SU-DHL-6 (cell line): Measurements from ENCODE around the gene MYBPHL.
A peak's percentile ranks its signal among the peaks of the same experiment; 100 is the strongest.

Experiments
- H2AFZ ChIP-seq: fragments of 200-600 bp; sonication (generic); 2 replicates; pipeline ENCODE4 v1.6.1; 2014; ENCODE audit warnings: low read depth, mild to moderate bottlenecking, moderate library complexity, mixed read lengths, antibody characterized with exemption, low read length; ENCODE audit not compliant: severe bottlenecking
- H3F3A ChIP-seq: fragments of 200-600 bp; shearing (Covaris generic); 2 replicates; pipeline ENCODE4 v1.6.0; 2016; ENCODE audit warnings: antibody characterized with exemption, mild to moderate bottlenecking; ENCODE audit not compliant: insufficient read depth
- H3K27ac ChIP-seq: fragments of 200-600 bp; sonication (generic); 2 replicates; pipeline ENCODE4 v1.5.1; 2016; ENCODE audit warnings: low read depth, mild to moderate bottlenecking, low read length, moderate library complexity, mixed read lengths
- H3K27me3 ChIP-seq: fragments of 200-600 bp; sonication (generic), shearing (Covaris generic); 2 replicates; pipeline ENCODE4 v1.6.0; 2014; ENCODE audit warnings: mild to moderate bottlenecking, low read length
- H3K36me3 ChIP-seq: fragments of 200-600 bp; sonication (generic); 2 replicates; pipeline ENCODE4 v1.6.1; 2014; ENCODE audit warnings: mild to moderate bottlenecking, low read length, mixed read lengths
- H3K4me2 ChIP-seq: fragments of 300-600, 200-600 bp; shearing (Covaris generic), sonication (generic); 2 replicates; pipeline ENCODE4 v1.6.0; 2014; ENCODE audit warnings: low read length, low read depth, mild to moderate bottlenecking; ENCODE audit not compliant: poor library complexity, severe bottlenecking
- H3K4me3 ChIP-seq: fragments of 200-600 bp; sonication (generic); 2 replicates; pipeline ENCODE4 v1.5.1; 2014; ENCODE audit warnings: antibody characterized with exemption, low read length, mild to moderate bottlenecking, mixed read lengths; ENCODE audit not compliant: insufficient read depth, poor library complexity, severe bottlenecking
- H3K79me2 ChIP-seq: fragments of 200-600 bp; sonication (generic); 2 replicates; pipeline ENCODE4 v1.6.1; 2014; ENCODE audit warnings: mild to moderate bottlenecking, low read length, moderate library complexity; ENCODE audit not compliant: insufficient read depth
- H3K9ac ChIP-seq: fragments of 200-600 bp; sonication (generic); 2 replicates; pipeline ENCODE4 v1.7.0; 2014; ENCODE audit warnings: mild to moderate bottlenecking, low read length
- H3K9me2 ChIP-seq: fragments of 200-600 bp; sonication (generic); replicated peaks from 2 replicates; pipeline ENCODE4 v1.6.1; 2014; ENCODE audit warnings: low read length; ENCODE audit not compliant: insufficient read depth
- H3K9me3 ChIP-seq: fragments of 200-600 bp; sonication (generic); 2 replicates; pipeline ENCODE4 v1.6.1; 2014; ENCODE audit warnings: low read length, mixed read lengths; ENCODE audit not compliant: insufficient read depth
- H4K20me1 ChIP-seq: fragments of 200-600 bp; sonication (generic); 2 replicates; pipeline ENCODE4 v1.6.1; 2014; ENCODE audit warnings: low read depth, mild to moderate bottlenecking, antibody characterized with exemption, low read length, moderate library complexity, mixed read lengths
- CTCF ChIP-seq: fragments of 200-600 bp; sonication (generic); IDR thresholded peaks from one replicate; pipeline ENCODE4 v1.5.1; 2017; ENCODE audit warnings: antibody characterized with exemption, mild to moderate bottlenecking, low read length, moderate library complexity; ENCODE audit not compliant: insufficient read depth, poor library complexity, severe bottlenecking
- EZH2phosphoT487 ChIP-seq: fragments of 200-600 bp; sonication (generic), shearing (Covaris generic); conservative IDR thresholded peaks from 2 replicates; pipeline ENCODE4 v1.6.1; 2018; ENCODE audit warnings: mild to moderate bottlenecking, antibody characterized with exemption, low read length, moderate library complexity, mixed read lengths

Gene MYBPHL

GRCh38 chr1:109254621-109255096, 52.2 kb downstream of the MYBPHL start:
- Histone ChIP-seq H3K27ac (no peak overlapping the region), H3K4me2 (no peak overlapping the region), H4K20me1 (no peaks in the 10 kb centered on the region), H3K4me3 (no peak overlapping the region), H3K79me2 (no peaks in the 10 kb centered on the region), H3K9ac (no peak overlapping the region), H3K9me3 (no peaks in the 10 kb centered on the region), H3K9me2 (no peaks in the 10 kb centered on the region), H3K27me3 (no peaks in the 10 kb centered on the region), H2AFZ (no peak overlapping the region), H3F3A (no peaks in the 10 kb centered on the region), H3K36me3 (no peaks in the 10 kb centered on the region)
- TF ChIP-seq CTCF (no peak), EZH2phosphoT487 (no peak)

GRCh38 chr1:109253803-109254620, 52.8 kb downstream of the MYBPHL start:
- Histone ChIP-seq H3K27ac (no peak overlapping the region), H3K4me2 (peak overlapping the region; percentile 38), H3K79me2 (no peaks in the 10 kb centered on the region), H3K9ac (peak overlapping the region; percentile 42; the same call in 1 of the 2 replicates), H3K4me3 (no peak overlapping the region), H3K9me3 (no peaks in the 10 kb centered on the region), H3F3A (no peaks in the 10 kb centered on the region), H4K20me1 (no peaks in the 10 kb centered on the region), H2AFZ (peak overlapping the region; percentile 23), H3K27me3 (no peaks in the 10 kb centered on the region), H3K9me2 (no peaks in the 10 kb centered on the region), H3K36me3 (no peaks in the 10 kb centered on the region)
- TF ChIP-seq EZH2phosphoT487 (no peak), CTCF (no peak)

GRCh38 chr1:109252893-109253802, 53.7 kb downstream of the MYBPHL start:
- Histone ChIP-seq H3K36me3 (no peaks in the 10 kb centered on the region), H3K9me2 (no peaks in the 10 kb centered on the region), H2AFZ (peak overlapping the region; percentile 23), H3K4me3 (no peak overlapping the region), H3K27ac (no peak overlapping the region), H3K9me3 (no peaks in the 10 kb centered on the region), H3K79me2 (no peaks in the 10 kb centered on the region), H4K20me1 (no peaks in the 10 kb centered on the region), H3F3A (no peaks in the 10 kb centered on the region), H3K4me2 (peak overlapping the region; percentile 38), H3K9ac (peak overlapping the region; percentile 42; the same call in 1 of the 2 replicates), H3K27me3 (no peaks in the 10 kb centered on the region)
- TF ChIP-seq EZH2phosphoT487 = no peak
- no peak for TF ChIP-seq CTCF
